Uterus (tissue), 2 donors: ENCODE measurements around the gene MAPKBP1.

Experiments
- POLR2A ChIP-seq, 2 donors: fragments of 450-650 bp; IDR thresholded peaks; one replicate each; pipeline ENCODE4 v1.6.1; 2016; ENCODE audit warnings: antibody characterized with exemption in 2 of 2, mild to moderate bottlenecking in 1 of 2, moderate library complexity in 1 of 2
- TF ChIP-seq, protein P1 (sequence below), 4 experiments: fragments of 200-600 bp in 2 of 4; fragments of 450-650 bp in 2 of 4; sonication (generic) in 2 of 4; IDR thresholded peaks; one replicate each; pipeline ENCODE4 v1.5.1; 2016 to 2019; ENCODE audit warnings: antibody characterized with exemption in 4 of 4, mild to moderate bottlenecking in 2 of 4, moderate library complexity in 1 of 4

DNA sequence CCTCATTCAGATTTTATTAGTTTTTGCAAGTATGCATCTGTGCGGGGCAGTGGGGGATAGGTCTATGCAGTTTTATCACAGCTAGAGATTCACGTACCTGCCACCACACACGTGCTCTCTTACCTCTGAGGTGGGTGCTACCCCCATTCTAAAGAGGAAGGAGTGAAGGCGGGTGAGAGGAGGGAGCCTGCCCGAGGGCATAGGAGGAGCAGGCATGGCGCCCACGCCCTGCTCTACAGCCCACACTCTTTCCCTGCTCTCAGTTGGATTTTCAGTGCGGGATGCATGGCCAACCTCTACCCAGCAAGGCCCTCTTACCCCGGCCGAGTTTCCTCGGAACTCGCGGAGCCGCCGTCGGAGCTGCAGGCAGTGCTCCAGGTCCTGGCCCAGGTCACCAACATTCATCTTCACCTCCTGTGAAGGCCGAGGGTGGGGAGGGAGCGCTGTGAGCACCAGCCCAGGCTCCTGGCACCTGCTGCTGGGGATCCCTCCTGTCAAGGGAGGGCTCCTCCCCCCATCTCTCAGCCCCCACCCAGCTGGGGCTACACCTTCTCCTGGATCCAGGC is 91.3 kb downstream of the MAPKBP1 start:
- TF ChIP-seq, protein P1, sequence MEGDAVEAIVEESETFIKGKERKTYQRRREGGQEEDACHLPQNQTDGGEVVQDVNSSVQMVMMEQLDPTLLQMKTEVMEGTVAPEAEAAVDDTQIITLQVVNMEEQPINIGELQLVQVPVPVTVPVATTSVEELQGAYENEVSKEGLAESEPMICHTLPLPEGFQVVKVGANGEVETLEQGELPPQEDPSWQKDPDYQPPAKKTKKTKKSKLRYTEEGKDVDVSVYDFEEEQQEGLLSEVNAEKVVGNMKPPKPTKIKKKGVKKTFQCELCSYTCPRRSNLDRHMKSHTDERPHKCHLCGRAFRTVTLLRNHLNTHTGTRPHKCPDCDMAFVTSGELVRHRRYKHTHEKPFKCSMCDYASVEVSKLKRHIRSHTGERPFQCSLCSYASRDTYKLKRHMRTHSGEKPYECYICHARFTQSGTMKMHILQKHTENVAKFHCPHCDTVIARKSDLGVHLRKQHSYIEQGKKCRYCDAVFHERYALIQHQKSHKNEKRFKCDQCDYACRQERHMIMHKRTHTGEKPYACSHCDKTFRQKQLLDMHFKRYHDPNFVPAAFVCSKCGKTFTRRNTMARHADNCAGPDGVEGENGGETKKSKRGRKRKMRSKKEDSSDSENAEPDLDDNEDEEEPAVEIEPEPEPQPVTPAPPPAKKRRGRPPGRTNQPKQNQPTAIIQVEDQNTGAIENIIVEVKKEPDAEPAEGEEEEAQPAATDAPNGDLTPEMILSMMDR (IDR thresholded peaks at IDR 0.05) = no peak
- no peak for TF ChIP-seq POLR2A (IDR thresholded peaks at IDR 0.05)
